ENCODE results near the gene MEIKIN.

The MEIKIN gene

DNA sequence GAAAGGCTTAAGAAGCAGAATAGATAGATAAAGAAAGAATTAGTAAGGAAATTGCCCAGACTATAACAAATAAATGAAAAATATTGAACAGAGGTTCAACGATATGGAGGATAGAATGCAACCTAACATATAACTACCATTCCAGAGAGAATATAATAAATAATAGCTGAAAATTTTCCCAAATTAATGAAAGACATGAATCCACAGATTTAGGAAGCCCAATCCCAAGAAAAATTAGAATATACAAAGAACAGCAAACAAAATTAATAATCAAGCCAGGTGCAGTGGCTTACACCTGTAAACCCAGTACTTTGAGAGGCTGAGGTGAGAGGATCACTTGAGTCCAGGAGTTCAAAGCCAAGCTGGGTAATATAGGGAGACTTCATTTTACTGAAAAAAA lies 120.8 kb downstream of the MEIKIN start:
- Mint-ChIP-seq H3K36me3 (ENCODE audit: low read depth) (peaks cover 4% of the 10 kb centered on the region), H3K27ac (no peak overlapping the region), H3K4me1 (ENCODE audit: low read depth) (peaks cover 5% of the 10 kb centered on the region), H3K9me3 (peaks cover 5% of the 10 kb centered on the region), H3K4me3 (no peak overlapping the region), H3K27me3 (no peaks in the 10 kb centered on the region)

GRCh38 chr5:131821221-131821620 lies 124.2 kb downstream of the MEIKIN start:
- H3K36me3 Mint-ChIP-seq (ENCODE audit: low read depth), result no peaks in the 10 kb centered on the region
- no peaks in the 10 kb centered on the region for H3K27me3 Mint-ChIP-seq
- peaks cover 3% of the 10 kb centered on the region for H3K9me3 Mint-ChIP-seq
- no peak overlapping the region for H3K4me3 Mint-ChIP-seq
- peaks cover 13% of the 10 kb centered on the region for H3K4me1 Mint-ChIP-seq (ENCODE audit: low read depth)
- no peak overlapping the region for H3K27ac Mint-ChIP-seq

- no peak overlapping the region for H3K4me3 Mint-ChIP-seq
- no peaks in the 10 kb centered on the region for H3K27me3 Mint-ChIP-seq
- no peaks in the 10 kb centered on the region for H3K36me3 Mint-ChIP-seq (ENCODE audit: low read depth)
- no peaks in the 10 kb centered on the region for H3K9me3 Mint-ChIP-seq
- H3K27ac Mint-ChIP-seq, result no peak overlapping the region
- peaks cover 13% of the 10 kb centered on the region for H3K4me1 Mint-ChIP-seq (ENCODE audit: low read depth)
These were observed 127.3 kb downstream of the MEIKIN start for GRCh38 chr5:131818001-131818724.

GRCh38 chr5:131814990-131815389 lies 130.5 kb downstream of the MEIKIN start:
- H3K4me1 Mint-ChIP-seq (ENCODE audit: low read depth), result peaks cover 13% of the 10 kb centered on the region
- no peak overlapping the region for H3K27ac Mint-ChIP-seq
- H3K4me3 Mint-ChIP-seq, result no peak overlapping the region
- H3K36me3 Mint-ChIP-seq (ENCODE audit: low read depth), result no peaks in the 10 kb centered on the region
- H3K27me3 Mint-ChIP-seq, result no peaks in the 10 kb centered on the region
- no peaks in the 10 kb centered on the region for H3K9me3 Mint-ChIP-seq

- Mint-ChIP-seq H3K9me3 (no peaks in the 10 kb centered on the region), H3K27me3 (no peaks in the 10 kb centered on the region), H3K4me1 (ENCODE audit: low read depth) (peaks cover 1% of the 10 kb centered on the region), H3K4me3 (no peak overlapping the region), H3K36me3 (ENCODE audit: low read depth) (no peaks in the 10 kb centered on the region), H3K27ac (no peak overlapping the region)
These were observed 132.9 kb downstream of the MEIKIN start for GRCh38 chr5:131812371-131813160.

DNA sequence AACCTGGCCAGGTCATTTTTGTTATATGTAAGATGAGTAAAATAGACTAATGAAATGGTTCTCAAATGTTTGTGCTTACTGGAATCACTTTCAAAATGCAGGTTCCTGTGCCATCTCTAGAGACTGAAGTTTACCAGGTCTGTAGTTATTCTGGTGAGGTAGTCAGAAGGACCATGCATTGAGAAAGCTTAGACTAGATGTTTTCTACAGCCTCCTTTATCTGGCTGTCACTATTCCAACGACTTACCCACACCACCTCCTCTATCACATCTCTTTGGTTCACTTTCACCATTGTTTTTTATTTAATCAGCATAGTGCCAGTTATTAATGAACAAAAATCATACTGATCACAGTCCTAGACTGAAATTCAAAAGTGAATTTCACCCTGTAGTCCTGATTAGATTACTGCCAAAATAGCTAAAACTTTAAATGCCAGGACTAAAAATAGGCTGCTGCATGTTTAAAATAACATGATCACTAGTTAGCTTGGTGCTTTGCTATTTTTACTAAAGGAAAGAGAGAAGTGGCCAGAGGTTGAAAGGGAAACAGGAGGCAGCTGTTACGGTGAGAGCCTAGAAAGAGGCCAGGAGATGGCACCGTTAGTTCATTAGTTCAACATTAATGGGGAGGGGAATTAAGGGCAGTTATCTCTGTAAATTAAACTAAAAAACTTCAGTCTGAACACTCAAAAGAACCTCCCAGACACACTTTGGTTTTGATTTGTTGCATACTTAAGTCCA lies 134.8 kb downstream of the MEIKIN start:
- Mint-ChIP-seq H3K27ac (no peak overlapping the region), H3K4me3 (no peak overlapping the region), H3K36me3 (ENCODE audit: low read depth) (no peaks in the 10 kb centered on the region), H3K27me3 (no peaks in the 10 kb centered on the region), H3K4me1 (ENCODE audit: low read depth) (no peaks in the 10 kb centered on the region), H3K9me3 (no peaks in the 10 kb centered on the region)

GRCh38 chr5:131796793-131797693 lies 148.4 kb downstream of the MEIKIN start, which contains the start of gene FNIP1:
TSS of gene FNIP1 (minus strand) at chr5:131797017. CDS start at chr5:131796921, 96 bp downstream.
- Mint-ChIP-seq H3K4me1 (ENCODE audit: low read depth) (peaks cover 39% of the 10 kb centered on the region), H3K27me3 (no peaks in the 10 kb centered on the region), H3K27ac (peak within 1 kb of the TSS; percentile 92), H3K36me3 (ENCODE audit: low read depth) (peaks cover 22% of the 10 kb centered on the region), H3K9me3 (no peaks in the 10 kb centered on the region), H3K4me3 (peak within 1 kb of the TSS; percentile 93)

DNA sequence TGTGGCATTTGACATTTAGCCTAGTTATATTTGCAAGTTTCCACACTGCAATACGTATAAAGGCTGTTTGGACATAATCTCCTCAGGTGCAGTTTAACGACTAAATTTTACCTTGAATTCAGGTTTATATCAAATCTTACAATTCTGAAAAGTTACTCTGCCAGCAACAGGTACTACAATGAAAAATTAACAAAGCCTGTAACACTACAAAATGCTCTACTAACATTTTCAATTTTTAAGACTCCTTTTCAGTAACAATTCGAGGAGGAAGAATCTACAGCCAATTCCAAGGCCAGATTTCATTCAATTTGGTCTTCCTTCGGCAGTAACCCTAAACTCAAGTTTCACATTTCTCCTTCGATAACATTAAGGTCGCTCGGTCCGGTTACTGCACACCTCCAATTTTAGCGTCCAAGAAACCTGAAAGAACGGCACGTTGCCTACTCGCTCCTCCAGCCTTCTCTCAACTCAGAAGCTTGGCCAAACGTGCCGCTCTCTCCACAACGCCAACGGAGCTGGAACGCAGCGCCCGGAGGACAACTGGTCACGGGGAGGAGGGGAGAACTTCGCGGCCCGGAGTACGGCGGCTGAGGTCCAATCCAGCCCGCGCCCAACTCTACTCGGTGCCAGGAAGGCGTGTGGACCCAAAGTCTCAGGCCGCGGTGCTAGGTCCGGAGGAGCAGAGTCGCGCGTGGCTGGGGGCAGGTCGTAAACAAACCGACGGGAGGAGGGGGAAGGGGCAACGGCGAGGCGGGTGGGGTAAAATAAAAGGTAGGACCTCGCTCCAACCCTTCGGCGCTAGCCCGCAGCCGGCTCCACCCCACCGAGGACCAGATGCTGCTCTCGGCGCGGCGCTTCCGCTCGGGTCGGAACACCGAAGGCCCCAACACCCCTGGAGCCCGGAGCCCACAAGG lies 149.3 kb downstream of the MEIKIN start:
- Mint-ChIP-seq H3K4me1 (ENCODE audit: low read depth) (peaks cover 47% of the 10 kb centered on the region), H3K27me3 (no peaks in the 10 kb centered on the region), H3K36me3 (ENCODE audit: low read depth) (peaks cover 23% of the 10 kb centered on the region), H3K27ac (peak overlapping the region; percentile 92), H3K4me3 (peak overlapping the region; percentile 93), H3K9me3 (no peaks in the 10 kb centered on the region)

DNA sequence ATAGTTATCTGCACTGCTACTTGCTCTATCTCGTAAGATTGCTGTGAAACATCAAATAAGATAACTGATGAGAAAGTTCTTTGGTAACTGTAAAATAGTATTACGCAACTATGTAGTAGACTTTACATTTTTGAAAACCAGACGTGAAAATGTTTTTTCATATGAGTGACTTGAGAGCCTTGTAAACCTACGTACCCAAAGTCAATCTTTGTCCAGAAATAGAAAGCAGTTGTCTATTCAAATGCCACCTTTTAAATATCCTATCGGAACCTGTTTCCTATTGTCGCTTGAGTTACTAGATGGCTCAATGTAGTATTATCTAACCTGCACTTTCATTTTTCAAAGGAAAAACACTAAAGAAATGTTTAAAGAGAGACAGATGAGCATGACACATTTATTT lies 150.2 kb downstream of the MEIKIN start:
- Mint-ChIP-seq H3K4me1 (ENCODE audit: low read depth) (peaks cover 56% of the 10 kb centered on the region), H3K27ac (no peak overlapping the region), H3K9me3 (no peaks in the 10 kb centered on the region), H3K36me3 (ENCODE audit: low read depth) (peaks cover 28% of the 10 kb centered on the region), H3K27me3 (no peaks in the 10 kb centered on the region), H3K4me3 (peak overlapping the region; percentile 93)

- peak overlapping the region; percentile 56 for H3K27ac Mint-ChIP-seq
- peak overlapping the region; percentile 67 for H3K4me3 Mint-ChIP-seq
- no peaks in the 10 kb centered on the region for H3K9me3 Mint-ChIP-seq
- H3K4me1 Mint-ChIP-seq (ENCODE audit: low read depth), result peaks cover 59% of the 10 kb centered on the region
- H3K36me3 Mint-ChIP-seq (ENCODE audit: low read depth), result peaks cover 32% of the 10 kb centered on the region
- H3K27me3 Mint-ChIP-seq, result no peaks in the 10 kb centered on the region
These were observed 150.9 kb downstream of the MEIKIN start for GRCh38 chr5:131794586-131794985.

DNA sequence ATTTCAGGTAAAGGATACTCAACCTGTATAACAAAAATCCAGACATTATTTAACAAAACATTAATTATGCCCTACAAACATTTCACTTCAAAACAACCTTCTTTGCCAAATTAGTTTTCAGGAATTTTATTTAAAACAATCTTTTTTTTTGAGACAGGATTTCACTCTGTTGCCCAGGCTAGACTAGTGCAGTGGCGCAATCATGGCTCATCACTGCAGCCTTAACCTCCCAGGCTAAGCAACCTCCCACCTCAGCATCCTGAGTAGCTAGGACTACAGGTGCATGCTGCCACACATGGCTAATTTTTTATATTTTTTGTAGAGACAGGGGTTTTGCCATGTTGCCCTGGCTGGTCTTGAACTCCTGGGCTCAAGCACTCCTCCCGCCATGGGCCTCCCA lies 152.6 kb downstream of the MEIKIN start:
- Mint-ChIP-seq H3K4me1 (ENCODE audit: low read depth) (peaks cover 64% of the 10 kb centered on the region), H3K4me3 (no peak overlapping the region), H3K9me3 (no peaks in the 10 kb centered on the region)

GRCh38 chr5:131791866-131792265 lies 153.6 kb downstream of the MEIKIN start:
- H3K4me1 Mint-ChIP-seq (ENCODE audit: low read depth), result peaks cover 68% of the 10 kb centered on the region
- H3K27me3 Mint-ChIP-seq, result no peaks in the 10 kb centered on the region
- H3K36me3 Mint-ChIP-seq (ENCODE audit: low read depth), result peaks cover 39% of the 10 kb centered on the region
- H3K9me3 Mint-ChIP-seq, result no peaks in the 10 kb centered on the region
- H3K27ac Mint-ChIP-seq, result no peak overlapping the region
- H3K4me3 Mint-ChIP-seq, result no peak overlapping the region

More for the DNA sequence above, 152.6 kb downstream of the MEIKIN start:
- Mint-ChIP-seq H3K36me3 (ENCODE audit: low read depth) (peaks cover 39% of the 10 kb centered on the region), H3K27ac (no peak overlapping the region), H3K27me3 (no peaks in the 10 kb centered on the region)

- Mint-ChIP-seq H3K27ac (no peak overlapping the region), H3K9me3 (no peaks in the 10 kb centered on the region), H3K36me3 (ENCODE audit: low read depth) (peaks cover 35% of the 10 kb centered on the region), H3K4me1 (ENCODE audit: low read depth) (peaks cover 62% of the 10 kb centered on the region), H3K4me3 (no peak overlapping the region), H3K27me3 (no peaks in the 10 kb centered on the region)
These were observed 154.9 kb downstream of the MEIKIN start for GRCh38 chr5:131790550-131790949.
